Liver (tissue), 9 donors: ENCODE data around the gene KIF26B. TPM values are rescaled to one million over a fixed set of nuclear protein-coding genes. Genes with fewer than 3 reads are reported as not detected.

Source experiments
- DNase-seq: peaks from one replicate; pipeline ENCODE4 v3.0.0-alpha.2; 2017; ENCODE audit warnings: low spot score
- H3K27ac ChIP-seq, 2 donors: one replicate each; pipeline ENCODE4 v1.7.0; 2013; ENCODE audit warnings: inconsistent platforms in 2 of 2, low read length in 2 of 2, control low read depth in 1 of 2, low read depth in 1 of 2, mild to moderate bottlenecking in 1 of 2
- H3K27me3 ChIP-seq, 4 donors: one replicate each; pipeline versions ENCODE4 v1.6.1 to v1.7.0; 2013; ENCODE audit warnings: low read length in 3 of 4, inconsistent platforms in 1 of 4, mild to moderate bottlenecking in 1 of 4, moderate library complexity in 1 of 4; ENCODE audit not compliant: control insufficient read depth in 4 of 4, insufficient read depth in 4 of 4
- H3K36me3 ChIP-seq, 4 donors: one replicate each; pipeline versions ENCODE4 v1.6.1 to v1.7.0; 2013; ENCODE audit warnings: low read length in 3 of 4, mild to moderate bottlenecking in 3 of 4, low read depth in 1 of 4, moderate library complexity in 1 of 4; ENCODE audit not compliant: control insufficient read depth in 4 of 4, insufficient read depth in 3 of 4
- H3K4me1 ChIP-seq, 4 donors: one replicate each; pipeline versions ENCODE4 v1.6.1 to v1.7.0; 2013; ENCODE audit warnings: low read length in 3 of 4, mild to moderate bottlenecking in 3 of 4, moderate library complexity in 1 of 4; ENCODE audit not compliant: control insufficient read depth in 4 of 4, insufficient read depth in 4 of 4
- H3K4me3 ChIP-seq, 3 donors: one replicate each; pipeline versions ENCODE4 v1.6.1 to v1.7.0; 2013; ENCODE audit warnings: low read length in 3 of 3, control low read depth in 1 of 3, low read depth in 1 of 3, mild to moderate bottlenecking in 1 of 3
- H3K9ac ChIP-seq, 2 donors: one replicate each; pipeline ENCODE4 v1.7.0; 2013; ENCODE audit warnings: low read length in 2 of 2, mild to moderate bottlenecking in 2 of 2, moderate library complexity in 2 of 2, control low read depth in 1 of 2, low read depth in 1 of 2
- H3K9me3 ChIP-seq, 4 donors: one replicate each; pipeline versions ENCODE4 v1.6.1 to v1.7.0; 2013; ENCODE audit warnings: low read length in 3 of 4; ENCODE audit not compliant: control insufficient read depth in 4 of 4
- ATF3 ChIP-seq: IDR thresholded peaks from 2 replicates; pipeline ENCODE4 v1.6.1; 2016; ENCODE audit warnings: antibody characterized with exemption
- CTCF ChIP-seq: fragments of 150-350 bp; IDR thresholded peaks from 2 replicates; pipeline ENCODE4 v1.5.1; 2017; ENCODE audit warnings: improper control_type of control experiment, low read depth, low read length; ENCODE audit not compliant: missing input control
- EGR1 ChIP-seq, 2 donors: IDR thresholded peaks; 2 replicates each; pipeline ENCODE4 v1.6.1; 2016 to 2018; ENCODE audit warnings: antibody characterized with exemption in 2 of 2, low read depth in 2 of 2
- FOXA1 ChIP-seq: IDR thresholded peaks from 2 replicates; pipeline ENCODE4 v1.6.1; 2016; ENCODE audit warnings: antibody characterized with exemption
- FOXA2 ChIP-seq: IDR thresholded peaks from 2 replicates; pipeline ENCODE4 v1.6.1; 2016; ENCODE audit warnings: antibody characterized with exemption
- GABPA ChIP-seq, 2 donors: IDR thresholded peaks in 1 of 2; conservative IDR thresholded peaks in 1 of 2; 2 replicates each; pipeline ENCODE4 v1.6.1; 2016; ENCODE audit warnings: antibody characterized with exemption in 2 of 2, mild to moderate bottlenecking in 1 of 2, moderate library complexity in 1 of 2
- HNF4A ChIP-seq, 2 donors: conservative IDR thresholded peaks; 2 replicates each; pipeline ENCODE4 v1.6.1; 2016; ENCODE audit warnings: antibody characterized with exemption in 2 of 2, mild to moderate bottlenecking in 2 of 2
- HNF4G ChIP-seq: IDR thresholded peaks from 2 replicates; pipeline ENCODE4 v1.6.1; 2016; ENCODE audit warnings: antibody characterized with exemption
- JUND ChIP-seq, 2 donors: IDR thresholded peaks; 2 replicates each; pipeline ENCODE4 v1.6.1; 2016; ENCODE audit warnings: antibody characterized with exemption in 2 of 2
- MAX ChIP-seq: IDR thresholded peaks from 2 replicates; pipeline ENCODE4 v1.6.1; 2016; ENCODE audit warnings: antibody characterized with exemption
- NR2F2 ChIP-seq: IDR thresholded peaks from 2 replicates; pipeline ENCODE4 v1.6.1; 2016; ENCODE audit warnings: antibody characterized with exemption
- RAD21 ChIP-seq, 2 donors: IDR thresholded peaks; 2 replicates each; pipeline ENCODE4 v1.6.1; 2016; ENCODE audit warnings: antibody characterized with exemption in 2 of 2, mild to moderate bottlenecking in 2 of 2
- REST ChIP-seq: IDR thresholded peaks from 2 replicates; pipeline ENCODE4 v1.6.1; 2016; ENCODE audit warnings: antibody characterized with exemption, mild to moderate bottlenecking
- RXRA ChIP-seq, 2 donors: IDR thresholded peaks; 2 replicates each; pipeline ENCODE4 v1.6.1; 2017 to 2018; ENCODE audit warnings: antibody characterized with exemption in 2 of 2, mild to moderate bottlenecking in 1 of 2
- SP1 ChIP-seq: IDR thresholded peaks from 2 replicates; pipeline ENCODE4 v1.6.1; 2018; ENCODE audit warnings: antibody characterized with exemption, mild to moderate bottlenecking
- TAF1 ChIP-seq: conservative IDR thresholded peaks from 2 replicates; pipeline ENCODE4 v1.6.1; 2016; ENCODE audit warnings: antibody characterized with exemption, mild to moderate bottlenecking
- YY1 ChIP-seq: IDR thresholded peaks from 2 replicates; pipeline ENCODE4 v1.6.1; 2016; ENCODE audit warnings: antibody characterized with exemption, mild to moderate bottlenecking
- ZBTB33 ChIP-seq: IDR thresholded peaks from 2 replicates; pipeline ENCODE4 v1.6.1; 2016; ENCODE audit warnings: antibody characterized with exemption
- WGBS: extraction: QIAGEN DNeasy Blood & Tissue Kit; methylation state at CpG from one replicate; pipeline ENCODE4 v1.1.7; 2013; 5-methylcytosine and 5-hydroxymethylcytosine counted together
- polyA plus RNA-seq, 2 donors: library from polyadenylated mRNA; stranded (reverse) in 1 of 2; unstranded in 1 of 2; fragments of 200-250 nt in 1 of 2; fragments of >200 nt in 1 of 2; fragmentation: Nextera tagmentation in 1 of 2; extraction: Ambion mirVana in 1 of 2; gene quantifications; one replicate each; pipeline versions ENCODE4 v1.2.1 to v1.2.3, GENCODE V29; 2013 to 2015
- total RNA-seq, 2 donors: library from RNA; depleted of rRNA; stranded (reverse); fragments of >200 nt; gene quantifications; one replicate each; pipeline ENCODE4 v1.2.3, GENCODE V29; 2014
- donor health status: healthy.
- donor health status: healthy.
- donor health status: healthy.
- donor health status: healthy.
- donor health status: healthy.

The KIF26B gene
- total and polyA plus RNA-seq, 4 donors: 0.10 to 1.7 (median 0.34) TPM

GRCh38 chr1:245205396-245205795 lies 50.6 kb downstream of the KIF26B start:
- 80% methylated on average over 3 of the region's 3 CpGs for WGBS
- Histone ChIP-seq H3K27me3 (no peaks in the 10 kb centered on the region), H3K4me3 (no peak overlapping the region), H3K27ac (no peak overlapping the region), H3K4me1 (no peaks in the 10 kb centered on the region), H3K36me3 (no peaks in the 10 kb centered on the region), H3K9ac (no peak overlapping the region), H3K9me3 (peaks cover 7 to 19% (median 17%) of the 10 kb centered on the region in 4 donors)
- TF ChIP-seq TAF1 (no peak), ATF3 (no peak), GABPA (IDR thresholded peaks at IDR 0.05 in 1 of 2, conservative IDR thresholded peaks at IDR 0.05 in 1 of 2) (no peak), RXRA (IDR thresholded peaks at IDR 0.05) (no peak), RAD21 (IDR thresholded peaks at IDR 0.05) (no peak), MAX (no peak), YY1 (no peak), FOXA1 (no peak), REST (no peak), FOXA2 (no peak), JUND (IDR thresholded peaks at IDR 0.05) (no peak), CTCF (no peak), HNF4A (conservative IDR thresholded peaks at IDR 0.05) (no peak), HNF4G (no peak), EGR1 (IDR thresholded peaks at IDR 0.05; ENCODE audit: low read depth in 2 of 2) (no peak), NR2F2 (no peak), SP1 (no peak), ZBTB33 (no peak)
- no peak for DNase-seq
